Left renal cortex interstitium (tissue), 4 donors: ENCODE data around the gene CACNB2. TPM values are rescaled to one million over a fixed set of nuclear protein-coding genes. Genes with fewer than 3 reads are reported as not detected.
"Not testable (repeated sequence)": the region's sequence is repeated elsewhere in the genome, so short reads cannot be mapped to it uniquely, and the experiment has no call there.

Source experiments
- DNase-seq, 4 donors: peaks; one replicate each; pipeline ENCODE4 v3.0.0-alpha.2; 2013; ENCODE audit warnings: low read depth in 4 of 4, low spot score in 2 of 4, missing footprints in 1 of 4
- polyA plus RNA-seq, 4 donors: library from polyadenylated mRNA; unstranded; fragments of 120-200 nt; gene quantifications; one replicate each; pipeline ENCODE4 v1.2.1, GENCODE V29; 2013; ENCODE audit not compliant: insufficient read length in 4 of 4

The CACNB2 gene
- polyA plus RNA-seq, 4 donors = 2.4 to 6.0 (median 4.4) TPM

DNA sequence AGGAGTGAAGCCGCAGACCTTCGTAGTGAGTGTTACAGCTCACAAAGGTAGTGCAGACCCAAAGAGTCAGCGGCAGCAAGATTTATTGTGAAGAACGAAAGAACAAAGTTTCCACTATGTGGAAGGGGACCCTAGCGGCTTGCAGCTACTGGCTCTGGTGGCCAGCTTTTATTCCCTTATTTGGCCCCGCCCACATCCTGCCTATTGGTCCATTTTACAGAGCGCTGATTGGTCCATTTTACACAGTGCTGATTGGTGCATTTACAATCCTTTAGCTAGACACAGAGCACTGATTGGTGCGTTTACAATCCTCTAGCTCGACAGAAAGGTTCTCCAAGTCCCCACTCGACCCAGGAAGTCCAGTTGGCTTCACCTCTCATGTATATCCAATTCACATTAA is 446.4 kb downstream of the CACNB2 start:
- not testable (repeated sequence) for DNase-seq

DNA sequence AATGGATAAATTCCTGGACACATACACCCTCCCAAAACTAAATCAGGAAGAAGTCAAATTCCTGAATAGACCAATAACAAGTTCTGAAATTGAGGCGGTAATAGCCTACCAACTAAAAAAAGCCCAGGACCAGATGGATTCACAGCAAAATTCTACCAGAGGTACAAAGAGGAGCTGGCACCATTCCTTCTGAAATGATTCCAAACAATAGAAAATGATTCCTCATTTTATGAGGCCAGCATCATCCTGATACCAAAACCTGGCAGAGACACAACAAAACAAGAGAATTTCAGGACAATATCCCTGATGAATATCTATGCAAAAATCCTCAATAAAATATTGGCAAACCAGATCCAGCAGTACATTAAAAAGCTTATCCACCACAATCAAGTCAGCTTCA is 450.9 kb downstream of the CACNB2 start:
- DNase-seq = not testable (repeated sequence)

Other genes starting within 250 kb of the CACNB2 start
- gene SLC39A12, start 188.5 kb upstream of the CACNB2 start, polyA plus RNA-seq = not detected